Dendritic cell treated with granulocyte-macrophage colony-stimulating factor and Interleukin-4, amounts not matched to agents 40 ng/mL and 50 ng/mL, for 4 days (primary cell): Measurements from ENCODE around the gene MEPE.

Source experiments
- H3K27ac Mint-ChIP-seq: one replicate; pipeline ENCODE4 v1.8.0; 2022; ENCODE audit warnings: mild to moderate bottlenecking, mixed read lengths
- H3K27me3 Mint-ChIP-seq: one replicate; pipeline ENCODE4 v1.8.0; 2022; ENCODE audit warnings: mild to moderate bottlenecking, mixed read lengths
- H3K36me3 Mint-ChIP-seq: one replicate; pipeline ENCODE4 v1.8.0; 2022; ENCODE audit warnings: low read depth, mixed read lengths
- H3K4me1 Mint-ChIP-seq: one replicate; pipeline ENCODE4 v1.8.0; 2022; ENCODE audit warnings: low read depth, mixed read lengths
- H3K4me3 Mint-ChIP-seq: one replicate; pipeline ENCODE4 v1.8.0; 2022; ENCODE audit warnings: mild to moderate bottlenecking, moderate library complexity, mixed read lengths
- H3K9me3 Mint-ChIP-seq: one replicate; pipeline ENCODE4 v1.8.0; 2022; ENCODE audit warnings: mixed read lengths
- intact Hi-C: fragments of 100-400 bp; cut with micrococcal nuclease; formaldehyde crosslinking; loops from one replicate; pipeline ENCODE4 v1.15.0; 2022

Gene MEPE

GRCh38 chr4:87832669-87833068 lies at the start of gene MEPE:
Gene MEPE, plus strand, starts transcription at chr4:87832969. Its CDS starts 1,746 bp downstream, at chr4:87834715.
- no peaks in the 10 kb centered on the region for H3K9me3 Mint-ChIP-seq
- peaks cover 2% of the 10 kb centered on the region for H3K27me3 Mint-ChIP-seq
- intact Hi-C loops: no loop called here
- H3K4me1 Mint-ChIP-seq: peaks cover 10% of the 10 kb centered on the region
- no peak within 1 kb of the TSS for H3K27ac Mint-ChIP-seq
- H3K36me3 Mint-ChIP-seq: no peaks in the 10 kb centered on the region
- no peak within 1 kb of the TSS for H3K4me3 Mint-ChIP-seq

GRCh38 chr4:87783781-87784180 lies 49.0 kb upstream of the MEPE start:
- no peak overlapping the region for H3K27ac Mint-ChIP-seq
- no peaks in the 10 kb centered on the region for H3K9me3 Mint-ChIP-seq
- H3K4me3 Mint-ChIP-seq: no peak overlapping the region
- no peaks in the 10 kb centered on the region for H3K36me3 Mint-ChIP-seq
- intact Hi-C loops: no loop called here
- no peaks in the 10 kb centered on the region for H3K4me1 Mint-ChIP-seq
- H3K27me3 Mint-ChIP-seq: no peaks in the 10 kb centered on the region

GRCh38 chr4:87785731-87786509 lies 46.8 kb upstream of the MEPE start:
- no peaks in the 10 kb centered on the region for H3K4me1 Mint-ChIP-seq
- no peaks in the 10 kb centered on the region for H3K27me3 Mint-ChIP-seq
- intact Hi-C loops: no loop called here
- H3K9me3 Mint-ChIP-seq: no peaks in the 10 kb centered on the region
- no peaks in the 10 kb centered on the region for H3K36me3 Mint-ChIP-seq
- H3K4me3 Mint-ChIP-seq: no peak overlapping the region
- no peak overlapping the region for H3K27ac Mint-ChIP-seq

- H3K36me3 Mint-ChIP-seq: no peaks in the 10 kb centered on the region
- intact Hi-C loops: no loop called here
- H3K4me3 Mint-ChIP-seq: no peak within 1 kb of the TSS
- no peaks in the 10 kb centered on the region for H3K4me1 Mint-ChIP-seq
- H3K9me3 Mint-ChIP-seq: peaks cover 7% of the 10 kb centered on the region
- H3K27ac Mint-ChIP-seq: no peak within 1 kb of the TSS
- H3K27me3 Mint-ChIP-seq: no peaks in the 10 kb centered on the region
Observed at GRCh38 chr4:87799301-87800113, 33.3 kb upstream of the MEPE start, which contains the start of gene IBSP. Gene IBSP, plus strand, starts transcription at chr4:87799554. Its CDS starts 2,808 bp downstream, at chr4:87802362.

GRCh38 chr4:87802858-87803257 lies 29.9 kb upstream of the MEPE start:
- intact Hi-C loops: no loop called here
- Mint-ChIP-seq H3K27ac (no peak overlapping the region), H3K9me3 (no peaks in the 10 kb centered on the region), H3K4me1 (peaks cover 6% of the 10 kb centered on the region), H3K4me3 (no peak overlapping the region), H3K36me3 (no peaks in the 10 kb centered on the region), H3K27me3 (no peaks in the 10 kb centered on the region)

- Mint-ChIP-seq H3K4me3 (no peak overlapping the region), H3K27me3 (no peaks in the 10 kb centered on the region), H3K36me3 (no peaks in the 10 kb centered on the region), H3K27ac (no peak overlapping the region), H3K9me3 (no peaks in the 10 kb centered on the region), H3K4me1 (peaks cover 6% of the 10 kb centered on the region)
- intact Hi-C loops: no loop called here
Observed at GRCh38 chr4:87803421-87803820, 29.3 kb upstream of the MEPE start.

- Mint-ChIP-seq H3K4me3 (no peak overlapping the region), H3K27ac (no peak overlapping the region), H3K36me3 (no peaks in the 10 kb centered on the region), H3K4me1 (peaks cover 6% of the 10 kb centered on the region), H3K27me3 (no peaks in the 10 kb centered on the region), H3K9me3 (no peaks in the 10 kb centered on the region)
- intact Hi-C loops: no loop called here
Observed at GRCh38 chr4:87804871-87805270, 27.9 kb upstream of the MEPE start.

- H3K9me3 Mint-ChIP-seq: peaks cover 2% of the 10 kb centered on the region
Observed at GRCh38 chr4:87805971-87806370, 26.8 kb upstream of the MEPE start.

GRCh38 chr4:87806520-87806919 lies 26.2 kb upstream of the MEPE start:
- H3K36me3 Mint-ChIP-seq: no peaks in the 10 kb centered on the region
- peaks cover 8% of the 10 kb centered on the region for H3K9me3 Mint-ChIP-seq
- no peaks in the 10 kb centered on the region for H3K27me3 Mint-ChIP-seq
- no peak overlapping the region for H3K27ac Mint-ChIP-seq
- H3K4me1 Mint-ChIP-seq: peaks cover 6% of the 10 kb centered on the region
- intact Hi-C loops: no loop called here
- H3K4me3 Mint-ChIP-seq: no peak overlapping the region

More at GRCh38 chr4:87805971-87806370, 26.8 kb upstream of the MEPE start:
- no peaks in the 10 kb centered on the region for H3K27me3 Mint-ChIP-seq
- no peak overlapping the region for H3K4me3 Mint-ChIP-seq
- H3K36me3 Mint-ChIP-seq: no peaks in the 10 kb centered on the region
- intact Hi-C loops: no loop called here
- H3K4me1 Mint-ChIP-seq: peaks cover 6% of the 10 kb centered on the region
- H3K27ac Mint-ChIP-seq: no peak overlapping the region

- Mint-ChIP-seq H3K4me3 (no peak overlapping the region), H3K27ac (no peak overlapping the region), H3K27me3 (no peaks in the 10 kb centered on the region), H3K4me1 (peaks cover 6% of the 10 kb centered on the region), H3K36me3 (no peaks in the 10 kb centered on the region), H3K9me3 (peaks cover 11% of the 10 kb centered on the region)
- intact Hi-C loops: no loop called here
Observed at GRCh38 chr4:87807402-87807801, 25.4 kb upstream of the MEPE start.

GRCh38 chr4:87811977-87812376 lies 20.8 kb upstream of the MEPE start:
- Mint-ChIP-seq H3K4me3 (no peak overlapping the region), H3K36me3 (no peaks in the 10 kb centered on the region), H3K27me3 (no peaks in the 10 kb centered on the region), H3K4me1 (no peaks in the 10 kb centered on the region), H3K9me3 (peaks cover 11% of the 10 kb centered on the region), H3K27ac (no peak overlapping the region)
- intact Hi-C loops: no loop called here

- intact Hi-C loops: no loop called here
- H3K4me3 Mint-ChIP-seq: no peak overlapping the region
- no peaks in the 10 kb centered on the region for H3K36me3 Mint-ChIP-seq
- H3K4me1 Mint-ChIP-seq: peaks cover 9% of the 10 kb centered on the region
- no peaks in the 10 kb centered on the region for H3K27me3 Mint-ChIP-seq
- H3K27ac Mint-ChIP-seq: no peak overlapping the region
- no peaks in the 10 kb centered on the region for H3K9me3 Mint-ChIP-seq
Observed at GRCh38 chr4:87819281-87819919, 13.4 kb upstream of the MEPE start.

GRCh38 chr4:87823200-87823599 lies 9.6 kb upstream of the MEPE start:
- Mint-ChIP-seq H3K27me3 (no peaks in the 10 kb centered on the region), H3K36me3 (no peaks in the 10 kb centered on the region), H3K4me1 (peaks cover 9% of the 10 kb centered on the region), H3K4me3 (no peak overlapping the region), H3K27ac (no peak overlapping the region), H3K9me3 (no peaks in the 10 kb centered on the region)
- intact Hi-C loops: no loop called here

GRCh38 chr4:87823724-87824123 lies 9.0 kb upstream of the MEPE start:
- no peaks in the 10 kb centered on the region for H3K9me3 Mint-ChIP-seq
- no peaks in the 10 kb centered on the region for H3K27me3 Mint-ChIP-seq
- intact Hi-C loops: no loop called here
- no peak overlapping the region for H3K27ac Mint-ChIP-seq
- H3K4me3 Mint-ChIP-seq: no peak overlapping the region
- H3K4me1 Mint-ChIP-seq: peaks cover 9% of the 10 kb centered on the region
- no peaks in the 10 kb centered on the region for H3K36me3 Mint-ChIP-seq
